Neural cell (in vitro differentiated cells): ENCODE measurements around the gene AFAP1L1.

ENCODE experiments used
- EP300 ChIP-seq: fragments of 450-650 bp; conservative IDR thresholded peaks from 2 replicates; pipeline ENCODE4 v1.6.1; 2014; ENCODE audit warnings: antibody characterized with exemption, mild to moderate bottlenecking, moderate library complexity; ENCODE audit not compliant: poor library complexity, severe bottlenecking
- RAD21 ChIP-seq: fragments of 450-650 bp; conservative IDR thresholded peaks from 2 replicates; pipeline ENCODE4 v1.6.1; 2014; ENCODE audit warnings: antibody characterized with exemption, mild to moderate bottlenecking, moderate library complexity

DNA sequence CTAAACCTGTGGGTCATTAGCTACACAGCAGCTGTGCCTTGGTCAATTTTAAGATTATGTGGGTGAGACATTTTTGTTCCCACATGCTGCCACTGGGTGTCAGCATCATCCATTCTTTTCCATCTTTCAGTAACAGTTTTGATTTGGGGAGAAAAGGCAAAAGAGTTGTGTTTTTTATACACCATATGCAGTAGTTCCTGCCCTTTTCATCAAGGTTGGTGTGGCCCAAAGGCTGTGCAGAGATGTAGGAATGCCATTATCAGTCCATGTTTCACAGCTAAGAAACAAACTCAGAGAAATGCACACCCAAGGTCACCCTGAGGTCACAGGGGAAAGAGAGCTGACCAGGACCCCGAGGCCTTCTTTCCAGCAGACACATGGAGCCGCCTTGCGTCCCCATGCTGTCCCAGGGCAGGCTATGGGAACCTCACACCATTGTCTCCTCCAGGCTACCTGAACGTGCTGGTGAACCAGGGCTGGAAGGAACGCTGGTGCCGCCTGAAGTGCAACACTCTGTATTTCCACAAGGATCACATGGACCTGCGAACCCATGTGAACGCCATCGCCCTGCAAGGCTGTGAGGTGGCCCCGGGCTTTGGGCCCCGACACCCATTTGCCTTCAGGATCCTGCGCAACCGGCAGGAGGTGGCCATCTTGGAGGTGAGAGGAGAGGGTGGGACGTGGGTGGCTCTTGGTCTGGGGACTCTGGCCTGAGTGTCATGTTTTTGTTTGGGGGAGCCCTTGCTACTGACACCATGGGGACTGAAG is 45.8 kb downstream of the AFAP1L1 start:
- TF ChIP-seq EP300 (no peak), RAD21 (peak; percentile 83)
